Progenitor cell of endocrine pancreas (in vitro differentiated cells): ENCODE measurements around the gene MRPL24. TPM values are rescaled to one million over a fixed set of nuclear protein-coding genes. Genes with fewer than 3 reads are reported as not detected.

Source experiments
- DNase-seq: peaks from one replicate; pipeline ENCODE4 v3.0.0; 2021; ENCODE audit warnings: low spot score; ENCODE audit not compliant: unreplicated experiment
- H3K27ac Mint-ChIP-seq: 2 replicates; pipeline ENCODE4 v1.8.0; 2021; ENCODE audit warnings: mild to moderate bottlenecking, moderate library complexity, mixed read lengths
- H3K27me3 Mint-ChIP-seq: 2 replicates; pipeline ENCODE4 v1.8.0; 2021; ENCODE audit warnings: mixed read lengths
- H3K36me3 Mint-ChIP-seq: 2 replicates; pipeline ENCODE4 v1.8.0; 2022; ENCODE audit warnings: mixed read lengths; ENCODE audit not compliant: insufficient read depth
- H3K4me1 Mint-ChIP-seq: 2 replicates; pipeline ENCODE4 v1.8.0; 2021; ENCODE audit warnings: low read depth, mixed read lengths
- H3K4me3 Mint-ChIP-seq: 2 replicates; pipeline ENCODE4 v1.8.0; 2021; ENCODE audit warnings: low read depth, mild to moderate bottlenecking, moderate library complexity, mixed read lengths
- H3K9me3 Mint-ChIP-seq: 2 replicates; pipeline ENCODE4 v1.8.0; 2021; ENCODE audit warnings: low read depth, mixed read lengths
- total RNA-seq: library from RNA; stranded (reverse); gene quantifications from 2 replicates; pipeline ENCODE4 v1.2.1, GENCODE V29; 2021
- TF ChIP-seq, protein P1 (sequence below): fragments of 200-600 bp; sonication (generic); IDR thresholded peaks from one replicate; pipeline ENCODE4 v1.5.0; 2021; ENCODE audit warnings: antibody characterized with exemption, mild to moderate bottlenecking; ENCODE audit not compliant: unreplicated experiment

Gene MRPL24
- total RNA-seq, 1 donor from 2014 or later: 43.2 TPM

DNA sequence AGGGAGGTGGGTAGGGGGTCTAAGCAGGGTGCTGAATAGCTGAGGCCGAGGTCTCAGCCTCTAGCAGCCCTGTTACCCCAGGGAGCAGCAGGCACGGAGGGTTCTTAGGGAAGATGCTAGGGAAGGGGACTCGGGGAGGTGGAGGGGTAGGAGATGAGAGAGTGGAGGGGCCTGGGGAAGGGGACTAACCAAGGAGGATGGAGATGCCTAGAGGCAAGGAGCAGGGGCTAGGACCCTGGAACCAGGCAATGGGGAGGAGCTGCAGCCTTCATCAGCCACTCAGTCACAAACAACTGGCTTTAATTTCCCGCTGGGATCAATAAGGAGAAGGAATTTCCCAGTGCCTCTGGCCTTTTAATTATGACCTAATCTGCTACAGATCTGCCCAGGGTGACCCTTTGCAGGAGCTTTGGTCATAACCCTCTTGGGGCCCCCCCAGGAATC, 32.6 kb downstream of the MRPL24 start:
- DNase-seq: no peak
- no peak overlapping the region for H3K4me3 Mint-ChIP-seq
- TF ChIP-seq, protein P1, sequence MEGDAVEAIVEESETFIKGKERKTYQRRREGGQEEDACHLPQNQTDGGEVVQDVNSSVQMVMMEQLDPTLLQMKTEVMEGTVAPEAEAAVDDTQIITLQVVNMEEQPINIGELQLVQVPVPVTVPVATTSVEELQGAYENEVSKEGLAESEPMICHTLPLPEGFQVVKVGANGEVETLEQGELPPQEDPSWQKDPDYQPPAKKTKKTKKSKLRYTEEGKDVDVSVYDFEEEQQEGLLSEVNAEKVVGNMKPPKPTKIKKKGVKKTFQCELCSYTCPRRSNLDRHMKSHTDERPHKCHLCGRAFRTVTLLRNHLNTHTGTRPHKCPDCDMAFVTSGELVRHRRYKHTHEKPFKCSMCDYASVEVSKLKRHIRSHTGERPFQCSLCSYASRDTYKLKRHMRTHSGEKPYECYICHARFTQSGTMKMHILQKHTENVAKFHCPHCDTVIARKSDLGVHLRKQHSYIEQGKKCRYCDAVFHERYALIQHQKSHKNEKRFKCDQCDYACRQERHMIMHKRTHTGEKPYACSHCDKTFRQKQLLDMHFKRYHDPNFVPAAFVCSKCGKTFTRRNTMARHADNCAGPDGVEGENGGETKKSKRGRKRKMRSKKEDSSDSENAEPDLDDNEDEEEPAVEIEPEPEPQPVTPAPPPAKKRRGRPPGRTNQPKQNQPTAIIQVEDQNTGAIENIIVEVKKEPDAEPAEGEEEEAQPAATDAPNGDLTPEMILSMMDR: no peak
- no peaks in the 10 kb centered on the region for H3K9me3 Mint-ChIP-seq
- peak overlapping the region; percentile 85 for H3K27ac Mint-ChIP-seq
- H3K4me1 Mint-ChIP-seq: peaks cover 30% of the 10 kb centered on the region
- H3K36me3 Mint-ChIP-seq: no peaks in the 10 kb centered on the region
- H3K27me3 Mint-ChIP-seq: peaks cover 10% of the 10 kb centered on the region

DNA sequence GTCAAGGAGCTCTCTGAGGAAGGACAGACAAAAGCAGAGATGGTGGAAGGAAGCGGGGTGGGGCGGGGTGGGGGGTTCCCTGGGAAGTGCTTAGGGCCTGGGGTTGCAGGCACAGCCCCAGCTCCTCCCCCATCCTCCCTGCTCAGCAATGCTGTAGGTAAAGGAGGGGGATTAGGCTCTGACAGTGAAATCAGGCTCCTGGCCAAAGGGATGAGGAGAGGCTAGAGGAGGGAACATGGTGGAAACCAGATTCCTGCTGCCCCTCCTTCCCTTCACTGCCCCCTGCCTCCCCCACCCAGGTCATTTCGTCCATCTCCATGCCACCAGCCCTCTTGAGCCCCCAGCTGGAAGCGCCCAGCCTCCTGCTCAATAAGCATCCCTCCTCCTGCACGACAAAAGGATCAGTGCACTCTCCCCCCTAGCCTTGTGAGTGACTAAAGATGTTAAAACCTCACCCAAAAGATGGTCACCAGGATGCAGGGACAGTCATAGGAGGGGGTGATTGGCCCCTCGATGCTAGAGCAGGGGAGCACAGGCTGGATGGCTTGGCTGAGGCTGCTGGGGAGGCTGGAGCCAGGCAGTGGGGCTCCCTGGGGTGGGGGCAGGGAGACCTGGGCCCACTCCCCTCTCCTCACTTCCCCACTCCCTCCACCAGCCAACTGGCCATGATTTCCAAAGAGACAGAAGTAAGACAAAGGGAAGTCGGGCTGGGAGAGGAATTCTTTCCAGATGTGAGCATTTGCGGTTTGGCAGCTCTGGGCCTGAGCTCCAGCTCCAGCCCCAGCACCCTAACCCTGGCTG, 33.3 kb downstream of the MRPL24 start:
- Mint-ChIP-seq H3K36me3 (no peaks in the 10 kb centered on the region), H3K27me3 (peaks cover 10% of the 10 kb centered on the region), H3K27ac (peak overlapping the region; percentile 85), H3K9me3 (no peaks in the 10 kb centered on the region), H3K4me1 (peaks cover 33% of the 10 kb centered on the region), H3K4me3 (peak overlapping the region; percentile 79)
- DNase-seq: no peak
- TF ChIP-seq, protein P1: no peak

DNA sequence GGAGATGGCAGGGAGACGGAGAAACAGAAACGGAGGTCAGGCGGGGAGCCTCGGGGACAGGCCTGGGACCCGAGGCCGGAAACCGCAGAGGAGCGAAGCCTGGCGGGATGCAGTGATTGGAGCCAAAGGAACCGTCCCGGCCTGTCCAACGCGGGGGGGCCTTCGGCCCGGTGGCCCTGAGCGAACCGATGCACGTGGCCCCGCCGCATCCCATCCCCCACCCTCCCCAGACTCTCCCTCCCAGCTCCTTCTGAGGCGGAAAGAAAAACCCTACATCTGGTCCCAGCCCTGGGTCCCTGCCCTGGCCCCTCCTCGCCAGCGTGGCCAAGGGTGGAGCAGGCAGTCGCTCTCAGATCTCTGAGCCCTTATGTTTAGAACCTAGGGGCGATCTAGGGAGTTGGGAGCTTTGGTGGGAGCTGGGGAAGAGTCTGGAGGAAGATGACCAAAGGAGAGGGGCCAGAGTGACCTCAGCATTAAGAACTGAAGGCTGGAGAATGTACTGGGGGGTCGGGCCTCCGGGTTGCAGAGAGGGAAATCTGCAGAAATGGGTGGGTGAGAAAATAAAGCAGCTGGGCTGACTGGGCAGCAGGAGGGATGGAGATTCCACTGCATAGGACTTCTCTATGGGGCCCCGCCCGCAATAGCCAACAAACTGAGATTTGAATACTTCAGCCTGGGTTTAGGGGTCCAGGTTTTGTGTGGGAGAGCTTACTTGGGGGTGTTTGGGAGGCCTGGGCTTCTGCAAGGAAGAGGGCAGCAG, 34.1 kb downstream of the MRPL24 start:
- H3K36me3 Mint-ChIP-seq: no peaks in the 10 kb centered on the region
- H3K4me3 Mint-ChIP-seq: peak overlapping the region; percentile 79
- peaks cover 33% of the 10 kb centered on the region for H3K4me1 Mint-ChIP-seq
- no peak for DNase-seq
- TF ChIP-seq, protein P1: no peak
- H3K9me3 Mint-ChIP-seq: no peaks in the 10 kb centered on the region
- peak overlapping the region; percentile 90 for H3K27ac Mint-ChIP-seq
- H3K27me3 Mint-ChIP-seq: peaks cover 10% of the 10 kb centered on the region

DNA sequence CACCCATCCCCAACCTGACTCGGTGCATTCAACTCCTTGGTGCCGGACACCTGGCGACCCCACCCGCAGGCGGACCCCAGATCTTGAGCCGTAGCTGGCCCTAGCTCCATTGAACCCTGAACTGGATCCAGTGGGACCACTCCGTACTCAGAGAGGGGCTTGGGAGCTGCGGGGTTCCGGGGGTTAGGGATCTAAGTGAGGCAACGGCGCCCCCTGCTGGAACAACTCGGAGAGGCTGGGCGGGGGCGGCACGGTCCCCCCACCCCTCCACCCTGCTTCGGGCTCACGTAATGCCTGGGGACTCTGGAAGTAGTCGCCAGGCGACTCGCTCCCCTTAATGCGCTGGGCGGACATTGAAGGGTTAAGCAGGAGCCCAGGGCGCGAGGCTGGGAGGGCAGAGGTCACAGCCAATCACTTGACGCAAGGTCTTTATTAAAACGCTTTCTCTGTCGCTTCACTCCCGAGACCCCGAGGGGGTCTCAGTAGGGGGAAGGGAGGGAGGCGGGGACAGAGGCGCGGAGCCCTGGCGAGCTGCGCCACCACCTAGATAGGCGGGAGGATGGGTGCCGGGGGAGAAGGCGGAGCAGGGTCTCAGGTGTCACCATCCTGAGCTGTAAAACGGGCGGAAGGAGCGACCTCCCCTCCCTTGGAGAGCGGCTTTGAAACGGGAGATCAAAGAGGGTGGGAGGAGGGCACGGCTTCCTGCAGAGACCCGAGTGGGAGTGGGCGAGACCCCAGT, 34.8 kb downstream of the MRPL24 start:
- peaks cover 35% of the 10 kb centered on the region for H3K4me1 Mint-ChIP-seq
- TF ChIP-seq, protein P1: peak; percentile 91
- no peaks in the 10 kb centered on the region for H3K9me3 Mint-ChIP-seq
- peak overlapping the region; percentile 90 for H3K27ac Mint-ChIP-seq
- H3K27me3 Mint-ChIP-seq: peaks cover 10% of the 10 kb centered on the region
- DNase-seq: peak; percentile 77
- peak overlapping the region; percentile 79 for H3K4me3 Mint-ChIP-seq
- H3K36me3 Mint-ChIP-seq: no peaks in the 10 kb centered on the region
